Calu3 (cell line): Measurements from ENCODE around the gene JAZF1. TPM values are rescaled to one million over a fixed set of nuclear protein-coding genes. Genes with fewer than 3 reads are reported as not detected.

Experiments used
- BruUV-seq: library from RNA; stranded (reverse); fragments of 400-500 nt; replicated peaks from 2 replicates; lab custom pipeline; 2021; lab: Mats Ljungman, UMichigan
- CTCF ChIA-PET: fragments of 300-600 bp; sonication (Branson Sonifier 250); formaldehyde crosslinking; loops from one replicate; lab custom pipeline; 2022; ENCODE audit warnings: antibody characterized with exemption; lab: Charles Lee
- DNase-seq: peaks from one replicate; pipeline ENCODE4 v3.0.0; 2022
- H3K27ac Mint-ChIP-seq: one replicate; pipeline ENCODE4 v1.8.0; 2022; ENCODE audit warnings: mixed read lengths; ENCODE audit not compliant: unreplicated experiment
- H3K27me3 Mint-ChIP-seq: one replicate; pipeline ENCODE4 v1.8.0; 2022; ENCODE audit warnings: mixed read lengths; ENCODE audit not compliant: unreplicated experiment
- H3K36me3 Mint-ChIP-seq: one replicate; pipeline ENCODE4 v1.8.0; 2022; ENCODE audit warnings: mild to moderate bottlenecking, moderate library complexity, mixed read lengths; ENCODE audit not compliant: insufficient read depth, unreplicated experiment
- H3K4me1 Mint-ChIP-seq: one replicate; pipeline ENCODE4 v1.8.0; 2022; ENCODE audit warnings: mild to moderate bottlenecking, low read depth, mixed read lengths; ENCODE audit not compliant: unreplicated experiment
- H3K4me3 Mint-ChIP-seq: one replicate; pipeline ENCODE4 v1.8.0; 2022; ENCODE audit warnings: mild to moderate bottlenecking, low read depth, moderate library complexity, mixed read lengths; ENCODE audit not compliant: unreplicated experiment
- H3K9me3 Mint-ChIP-seq: one replicate; pipeline ENCODE4 v1.8.0; 2022; ENCODE audit warnings: low read depth, mixed read lengths; ENCODE audit not compliant: unreplicated experiment
- intact Hi-C: fragments of 100-400 bp; cut with micrococcal nuclease; formaldehyde crosslinking; loops from one replicate; pipeline ENCODE4 v1.10.0; 2022; ENCODE audit not compliant: unreplicated experiment
- total RNA-seq: library from RNA; stranded (reverse); gene quantifications from 2 replicates; pipeline ENCODE4 v1.2.3, GENCODE V29; 2022
- TF ChIP-seq, protein P1 (sequence below): fragments of 200-600 bp; IDR thresholded peaks from one replicate; pipeline ENCODE4 v1.8.0; 2022; ENCODE audit warnings: antibody characterized with exemption; ENCODE audit not compliant: unreplicated experiment

The JAZF1 gene
- total RNA-seq, 1 experiment from 2014 or later: 10.7 TPM

DNA sequence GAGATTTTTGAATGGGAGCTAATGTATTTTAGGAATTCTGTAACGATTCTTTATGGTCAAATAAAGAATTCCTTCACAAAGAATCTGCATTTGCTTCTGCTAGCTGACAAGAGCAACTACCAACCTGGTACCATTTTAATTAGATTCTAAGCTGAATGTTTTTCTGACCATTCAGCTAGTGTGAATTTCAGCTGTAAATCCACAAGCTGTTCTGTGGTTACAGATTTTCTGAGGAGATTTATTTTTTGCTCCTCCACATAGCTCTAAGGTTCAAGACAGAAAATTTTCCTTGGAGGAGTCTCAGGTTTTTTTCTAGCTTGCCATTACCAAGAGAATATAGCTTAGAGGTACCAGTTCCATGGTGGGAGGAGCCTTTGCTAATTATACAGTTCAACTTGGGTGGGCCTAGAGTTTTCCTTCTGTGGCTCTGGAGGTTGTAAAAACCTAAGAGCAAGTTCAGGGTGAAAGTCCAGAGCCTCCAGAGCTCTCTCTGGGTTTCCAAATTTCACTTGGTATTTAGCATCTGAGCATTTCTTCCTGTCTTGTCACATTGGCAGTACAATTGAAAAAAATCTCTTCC, 120.1 kb downstream of the JAZF1 start:
- Mint-ChIP-seq H3K4me3 (no peak overlapping the region), H3K27ac (no peak overlapping the region), H3K36me3 (no peaks in the 10 kb centered on the region), H3K9me3 (no peaks in the 10 kb centered on the region), H3K27me3 (no peaks in the 10 kb centered on the region), H3K4me1 (peaks cover 33% of the 10 kb centered on the region)
- no peak for DNase-seq
- intact Hi-C loops: no loop called here
- CTCF ChIA-PET: interaction anchor here (0.7 to 1.9 kb wide), 5 partner anchors 18 to 139 kb away, joined by 3 to 47 read pairs (median 4); no protein-coding TSS in a partner anchor
- TF ChIP-seq, protein P1, sequence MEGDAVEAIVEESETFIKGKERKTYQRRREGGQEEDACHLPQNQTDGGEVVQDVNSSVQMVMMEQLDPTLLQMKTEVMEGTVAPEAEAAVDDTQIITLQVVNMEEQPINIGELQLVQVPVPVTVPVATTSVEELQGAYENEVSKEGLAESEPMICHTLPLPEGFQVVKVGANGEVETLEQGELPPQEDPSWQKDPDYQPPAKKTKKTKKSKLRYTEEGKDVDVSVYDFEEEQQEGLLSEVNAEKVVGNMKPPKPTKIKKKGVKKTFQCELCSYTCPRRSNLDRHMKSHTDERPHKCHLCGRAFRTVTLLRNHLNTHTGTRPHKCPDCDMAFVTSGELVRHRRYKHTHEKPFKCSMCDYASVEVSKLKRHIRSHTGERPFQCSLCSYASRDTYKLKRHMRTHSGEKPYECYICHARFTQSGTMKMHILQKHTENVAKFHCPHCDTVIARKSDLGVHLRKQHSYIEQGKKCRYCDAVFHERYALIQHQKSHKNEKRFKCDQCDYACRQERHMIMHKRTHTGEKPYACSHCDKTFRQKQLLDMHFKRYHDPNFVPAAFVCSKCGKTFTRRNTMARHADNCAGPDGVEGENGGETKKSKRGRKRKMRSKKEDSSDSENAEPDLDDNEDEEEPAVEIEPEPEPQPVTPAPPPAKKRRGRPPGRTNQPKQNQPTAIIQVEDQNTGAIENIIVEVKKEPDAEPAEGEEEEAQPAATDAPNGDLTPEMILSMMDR: no peak
- no TSS peak for BruUV-seq

DNA sequence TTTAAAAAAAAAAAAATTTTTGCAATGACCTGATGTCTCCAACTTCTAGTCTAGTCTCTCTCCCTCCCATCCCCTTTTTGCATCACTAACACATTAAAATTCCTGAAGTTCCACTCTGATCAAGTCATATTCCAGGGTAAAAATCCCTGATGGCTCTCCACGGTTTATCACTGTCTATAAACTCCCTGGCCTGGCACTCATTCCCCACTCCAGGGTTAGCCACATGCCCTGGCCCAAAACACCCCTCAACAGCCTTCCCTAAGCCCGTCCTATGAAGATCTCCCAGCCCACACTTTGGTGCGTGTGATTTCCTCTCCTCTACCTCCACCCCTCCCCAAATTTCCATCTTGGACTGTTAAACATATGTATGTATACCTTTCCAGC, 125.4 kb downstream of the JAZF1 start:
- H3K27me3 Mint-ChIP-seq: no peaks in the 10 kb centered on the region
- no peak for DNase-seq
- no peak overlapping the region for H3K4me3 Mint-ChIP-seq
- TF ChIP-seq, protein P1: no peak
- H3K36me3 Mint-ChIP-seq: no peaks in the 10 kb centered on the region
- H3K4me1 Mint-ChIP-seq: no peaks in the 10 kb centered on the region
- no TSS peak for BruUV-seq
- no peaks in the 10 kb centered on the region for H3K9me3 Mint-ChIP-seq
- CTCF ChIA-PET: no interaction called here
- no peak overlapping the region for H3K27ac Mint-ChIP-seq
- intact Hi-C loops: no loop called here

DNA sequence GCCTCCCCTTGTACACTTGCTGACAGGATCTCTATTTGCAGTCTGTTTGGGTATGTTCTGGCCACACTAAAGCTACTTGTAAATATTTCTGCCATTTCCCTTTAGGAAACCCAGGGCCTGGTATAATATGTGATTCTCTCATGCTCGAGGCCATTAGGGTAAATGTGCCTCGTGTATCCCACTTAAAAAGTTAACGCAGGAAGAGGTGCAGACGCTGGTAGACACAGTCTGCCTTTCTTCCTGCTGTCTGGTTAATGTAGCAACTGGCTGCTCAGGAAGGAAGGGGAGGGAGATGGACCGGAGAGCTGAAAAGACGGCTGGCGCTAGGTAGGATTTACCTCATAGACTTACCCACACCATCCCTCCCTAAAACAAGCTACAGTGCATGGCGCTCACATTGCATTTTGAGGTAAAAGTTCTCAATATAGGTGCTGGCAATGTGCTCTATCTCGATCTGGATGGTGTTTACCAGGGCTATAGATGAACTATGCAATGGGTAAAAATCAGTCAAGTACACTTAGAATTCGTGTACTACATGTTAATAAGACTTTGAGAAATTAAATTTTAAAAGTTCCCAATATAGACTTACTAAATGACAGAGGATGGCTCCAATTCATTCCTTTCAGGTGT, 125.9 kb downstream of the JAZF1 start:
- H3K27ac Mint-ChIP-seq: no peak overlapping the region
- H3K36me3 Mint-ChIP-seq: no peaks in the 10 kb centered on the region
- intact Hi-C loops: no loop called here
- H3K4me3 Mint-ChIP-seq: no peak overlapping the region
- TF ChIP-seq, protein P1: no peak
- no peak for DNase-seq
- no TSS peak for BruUV-seq
- H3K9me3 Mint-ChIP-seq: no peaks in the 10 kb centered on the region
- no peaks in the 10 kb centered on the region for H3K27me3 Mint-ChIP-seq
- CTCF ChIA-PET: no interaction called here
- no peaks in the 10 kb centered on the region for H3K4me1 Mint-ChIP-seq

DNA sequence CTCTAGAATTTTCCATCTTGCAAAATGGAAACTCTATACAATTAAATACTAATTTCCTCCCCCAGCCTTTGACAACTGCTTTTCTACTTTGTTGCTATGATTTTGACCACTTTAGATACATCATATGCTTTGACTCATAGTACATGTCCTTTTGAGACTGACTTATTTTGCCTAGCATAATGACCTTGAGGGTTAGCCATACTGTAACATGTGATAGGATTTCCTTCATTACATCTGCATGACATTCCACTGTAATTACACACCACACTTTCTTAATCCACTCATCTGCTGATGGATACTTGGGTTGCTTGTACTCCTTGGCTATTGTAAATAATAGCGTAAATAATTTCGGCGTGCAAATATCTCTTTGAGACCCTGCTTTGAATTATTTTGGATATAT, 127.7 kb downstream of the JAZF1 start:
- Mint-ChIP-seq H3K27ac (no peak overlapping the region), H3K4me3 (no peak overlapping the region), H3K36me3 (no peaks in the 10 kb centered on the region), H3K4me1 (no peaks in the 10 kb centered on the region), H3K9me3 (no peaks in the 10 kb centered on the region), H3K27me3 (no peaks in the 10 kb centered on the region)
- no TSS peak for BruUV-seq
- TF ChIP-seq, protein P1: no peak
- intact Hi-C loops: no loop called here
- CTCF ChIA-PET: interaction anchor here (1.2 to 1.9 kb wide), 2 partner anchors 9 kb away, joined by 3 to 5 read pairs; no protein-coding TSS in a partner anchor
- DNase-seq: no peak
